ENCODE data around the gene TBCK. TPM values are rescaled to one million over a fixed set of nuclear protein-coding genes. Genes with fewer than 3 reads are reported as not detected.
"Not testable (repeated sequence)": the region's sequence is repeated elsewhere in the genome, so short reads cannot be mapped to it uniquely, and the experiment has no call there.

TBCK gene
- total RNA-seq, 2 experiments from 2014 or later: 20.2 to 22.0 TPM

GRCh38 chr4:106339431-106339830 lies 23.4 kb upstream of the TBCK start:
- H3K27me3 Mint-ChIP-seq: no peaks in the 10 kb centered on the region
- no peak overlapping the region for H3K27ac Mint-ChIP-seq
- intact Hi-C loops (cut with micrococcal nuclease): no loop called here
- H3K36me3 Mint-ChIP-seq: peaks cover 74% of the 10 kb centered on the region
- H3K4me1 Mint-ChIP-seq (ENCODE audit: low read depth): peaks cover 52% of the 10 kb centered on the region
- no peak for DNase-seq
- no peak overlapping the region for H3K4me3 Mint-ChIP-seq
- peaks cover 20% of the 10 kb centered on the region for H3K9me3 Mint-ChIP-seq
- POLR2A ChIA-PET: no interaction called here
- CTCF ChIA-PET: no interaction called here

- H3K4me1 Mint-ChIP-seq (ENCODE audit: low read depth): peaks cover 46% of the 10 kb centered on the region
- ChIA-PET POLR2A (no interaction called here), CTCF (no interaction called here)
- no peak for DNase-seq
- no peaks in the 10 kb centered on the region for H3K27me3 Mint-ChIP-seq
- intact Hi-C loops (cut with micrococcal nuclease): no loop called here
- H3K27ac Mint-ChIP-seq: no peak overlapping the region
- no peak overlapping the region for H3K4me3 Mint-ChIP-seq
- H3K9me3 Mint-ChIP-seq: peaks cover 20% of the 10 kb centered on the region
- H3K36me3 Mint-ChIP-seq: peaks cover 75% of the 10 kb centered on the region
Measured at GRCh38 chr4:106338671-106339070, 22.7 kb upstream of the TBCK start.

DNA sequence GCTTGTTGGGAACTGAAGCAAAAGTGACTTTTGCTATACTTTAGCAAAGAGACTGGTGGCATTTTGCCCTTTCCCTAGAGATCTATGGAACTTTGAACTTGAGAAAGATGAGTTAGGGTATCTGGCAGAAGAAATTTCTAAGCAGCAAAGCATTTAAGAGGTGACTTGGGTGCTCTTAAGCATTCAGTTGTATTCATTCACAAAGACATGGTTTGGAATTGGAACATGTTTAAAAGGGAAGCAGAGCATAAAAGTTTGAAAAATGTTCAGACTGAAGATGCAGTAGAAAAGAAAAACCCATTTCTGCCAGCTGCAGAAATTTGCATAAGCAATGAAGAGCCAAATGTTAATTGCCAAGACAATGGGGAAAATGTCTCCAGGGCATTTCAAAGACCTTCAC lies 21.9 kb upstream of the TBCK start:
- intact Hi-C loops (cut with micrococcal nuclease): no loop called here
- no peak for DNase-seq
- H3K9me3 Mint-ChIP-seq: peaks cover 20% of the 10 kb centered on the region
- POLR2A ChIA-PET: no interaction called here
- no peak overlapping the region for H3K4me3 Mint-ChIP-seq
- H3K36me3 Mint-ChIP-seq: peaks cover 79% of the 10 kb centered on the region
- CTCF ChIA-PET: no interaction called here
- peaks cover 42% of the 10 kb centered on the region for H3K4me1 Mint-ChIP-seq (ENCODE audit: low read depth)
- H3K27me3 Mint-ChIP-seq: no peaks in the 10 kb centered on the region
- H3K27ac Mint-ChIP-seq: no peak overlapping the region

GRCh38 chr4:106336618-106337017 lies 20.6 kb upstream of the TBCK start:
- Mint-ChIP-seq H3K36me3 (peaks cover 75% of the 10 kb centered on the region), H3K9me3 (peaks cover 20% of the 10 kb centered on the region), H3K4me1 (ENCODE audit: low read depth) (peaks cover 31% of the 10 kb centered on the region), H3K27me3 (no peaks in the 10 kb centered on the region), H3K27ac (no peak overlapping the region), H3K4me3 (no peak overlapping the region)
- DNase-seq: no peak
- CTCF ChIA-PET: no interaction called here
- intact Hi-C loops (cut with micrococcal nuclease): no loop called here
- POLR2A ChIA-PET: no interaction called here

- Mint-ChIP-seq H3K36me3 (peaks cover 70% of the 10 kb centered on the region), H3K27me3 (no peaks in the 10 kb centered on the region), H3K4me1 (ENCODE audit: low read depth) (peaks cover 16% of the 10 kb centered on the region), H3K9me3 (peaks cover 13% of the 10 kb centered on the region), H3K4me3 (no peak overlapping the region), H3K27ac (no peak overlapping the region)
- no peak for DNase-seq
- intact Hi-C loops (cut with micrococcal nuclease): no loop called here
- CTCF ChIA-PET: no interaction called here
- POLR2A ChIA-PET: no interaction called here
Measured at GRCh38 chr4:106334741-106335470, 18.9 kb upstream of the TBCK start.

- Mint-ChIP-seq H3K27ac (no peak overlapping the region), H3K4me1 (ENCODE audit: low read depth) (peaks cover 7% of the 10 kb centered on the region), H3K4me3 (no peak overlapping the region), H3K36me3 (peaks cover 64% of the 10 kb centered on the region), H3K9me3 (peaks cover 10% of the 10 kb centered on the region), H3K27me3 (no peaks in the 10 kb centered on the region)
- POLR2A ChIA-PET: no interaction called here
- intact Hi-C loops (cut with micrococcal nuclease): no loop called here
- no peak for DNase-seq
- CTCF ChIA-PET: interaction anchor here (0.6 kb wide), 1 partner anchor 52 kb away, joined by 3 read pairs; no protein-coding TSS in a partner anchor
Measured at GRCh38 chr4:106333186-106333585, 17.2 kb upstream of the TBCK start.

DNA sequence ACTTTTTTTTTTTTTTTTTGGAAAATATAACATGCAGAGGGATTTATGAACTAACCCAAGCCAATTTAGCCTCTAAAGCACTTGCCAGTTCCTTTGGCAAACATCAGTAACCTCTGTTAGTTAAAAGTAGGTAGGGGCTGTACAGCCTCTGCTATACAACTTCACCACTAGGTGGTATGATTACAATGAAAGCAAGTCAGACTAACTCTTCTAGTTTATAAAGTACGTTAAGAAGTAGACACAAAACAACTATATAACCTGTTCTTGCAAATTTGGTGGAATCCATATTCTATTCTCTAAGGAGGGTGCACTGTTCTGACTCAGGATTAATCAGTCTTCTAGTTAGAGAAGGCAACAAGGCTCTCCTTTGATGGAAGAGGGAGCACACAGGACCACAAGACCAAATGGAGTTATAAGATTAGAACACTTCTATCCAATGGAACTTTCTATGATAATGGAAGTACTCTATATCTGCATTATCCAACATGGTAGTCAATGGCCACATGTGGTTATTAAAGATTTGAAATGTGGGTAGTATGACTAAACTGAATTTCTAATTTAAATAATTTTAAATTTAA lies 13.1 kb upstream of the TBCK start:
- H3K27me3 Mint-ChIP-seq: no peaks in the 10 kb centered on the region
- ChIA-PET POLR2A (no interaction called here), CTCF (interaction anchor here (1.0 to 1.6 kb wide), 2 partner anchors 10 to 17 kb away, joined by 3 to 6 read pairs; no protein-coding TSS in a partner anchor)
- intact Hi-C loops (cut with micrococcal nuclease): loop anchor here (1.0 kb wide), 1 partner anchor 173 kb away; no protein-coding TSS in a partner anchor
- H3K4me1 Mint-ChIP-seq (ENCODE audit: low read depth): peaks cover 3% of the 10 kb centered on the region
- no peak overlapping the region for H3K27ac Mint-ChIP-seq
- no peak overlapping the region for H3K4me3 Mint-ChIP-seq
- no peak for DNase-seq
- H3K9me3 Mint-ChIP-seq: no peaks in the 10 kb centered on the region
- H3K36me3 Mint-ChIP-seq: peaks cover 42% of the 10 kb centered on the region

DNA sequence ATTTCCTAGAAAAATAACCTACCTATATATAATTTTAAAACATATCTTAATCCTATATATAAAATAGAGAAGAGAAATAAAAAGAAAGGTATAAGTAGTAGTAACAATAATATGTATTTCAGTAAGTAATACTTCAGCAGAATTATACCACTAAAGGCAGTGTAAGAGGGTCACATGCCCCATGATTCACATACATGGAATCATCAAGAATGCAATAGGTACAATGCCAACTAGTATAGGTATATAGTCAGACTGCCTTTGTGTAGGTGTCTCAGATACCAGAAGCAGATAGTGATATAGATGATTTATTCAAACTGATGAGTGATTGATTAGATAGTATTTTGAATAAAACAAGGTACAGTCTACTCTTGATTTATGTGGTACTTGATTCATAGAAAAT lies 9.8 kb upstream of the TBCK start:
- no peak overlapping the region for H3K4me3 Mint-ChIP-seq
- POLR2A ChIA-PET: no interaction called here
- no peaks in the 10 kb centered on the region for H3K27me3 Mint-ChIP-seq
- no peaks in the 10 kb centered on the region for H3K9me3 Mint-ChIP-seq
- intact Hi-C loops (cut with micrococcal nuclease): no loop called here
- H3K36me3 Mint-ChIP-seq: peaks cover 30% of the 10 kb centered on the region
- no peak for DNase-seq
- no peak overlapping the region for H3K27ac Mint-ChIP-seq
- H3K4me1 Mint-ChIP-seq (ENCODE audit: low read depth): peaks cover 18% of the 10 kb centered on the region
- CTCF ChIA-PET: no interaction called here

- DNase-seq: no peak
- peaks cover 27% of the 10 kb centered on the region for H3K4me1 Mint-ChIP-seq (ENCODE audit: low read depth)
- intact Hi-C loops (cut with micrococcal nuclease): no loop called here
- ChIA-PET POLR2A (no interaction called here), CTCF (no interaction called here)
- H3K27ac Mint-ChIP-seq: no peak overlapping the region
- H3K36me3 Mint-ChIP-seq: peaks cover 24% of the 10 kb centered on the region
- H3K27me3 Mint-ChIP-seq: no peaks in the 10 kb centered on the region
- H3K9me3 Mint-ChIP-seq: peaks cover 4% of the 10 kb centered on the region
- H3K4me3 Mint-ChIP-seq: no peak overlapping the region
Measured at GRCh38 chr4:106323119-106323518, 7.1 kb upstream of the TBCK start.

- H3K4me3 Mint-ChIP-seq; DNase-seq; H3K27me3 Mint-ChIP-seq; intact Hi-C loops (cut with micrococcal nuclease); POLR2A ChIA-PET; CTCF ChIA-PET; H3K27ac Mint-ChIP-seq; H3K9me3 Mint-ChIP-seq: not testable (repeated sequence)
- Mint-ChIP-seq H3K4me1 (ENCODE audit: low read depth) (peaks cover 28% of the 10 kb centered on the region), H3K36me3 (peaks cover 16% of the 10 kb centered on the region)
Measured at GRCh38 chr4:106321814-106322213, 5.8 kb upstream of the TBCK start.

DNA sequence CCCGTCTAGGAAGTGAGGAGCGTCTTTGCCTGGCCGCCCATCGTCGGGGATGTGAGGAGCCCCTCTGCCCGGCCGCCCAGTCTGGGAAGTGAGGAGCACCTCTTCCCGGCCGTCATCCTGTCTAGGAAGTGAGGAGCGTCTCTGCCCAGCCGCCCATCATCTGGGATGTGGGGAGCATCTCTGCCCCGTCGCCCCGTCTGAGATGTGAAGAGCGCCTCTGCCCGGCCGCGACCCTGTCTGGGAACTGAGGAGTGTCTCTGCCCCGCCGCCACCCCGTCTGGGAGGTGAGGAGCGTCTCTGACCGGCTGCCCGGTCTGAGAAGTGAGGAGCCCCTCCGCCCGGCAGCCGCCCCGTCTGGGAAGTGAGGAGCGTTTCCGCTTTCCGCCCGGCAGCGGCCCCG lies 5.2 kb upstream of the TBCK start:
- POLR2A ChIA-PET; intact Hi-C loops (cut with micrococcal nuclease): not testable (repeated sequence)

GRCh38 chr4:106320235-106320634 lies 4.2 kb upstream of the TBCK start:
- CTCF ChIA-PET: interaction anchor here (1.4 kb wide), 2 partner anchors 8 to 17 kb away, joined by 3 to 6 read pairs; no protein-coding TSS in a partner anchor
- no peak for DNase-seq
- peaks cover 16% of the 10 kb centered on the region for H3K36me3 Mint-ChIP-seq
- H3K9me3 Mint-ChIP-seq: peaks cover 4% of the 10 kb centered on the region
- POLR2A ChIA-PET: no interaction called here
- no peaks in the 10 kb centered on the region for H3K27me3 Mint-ChIP-seq
- H3K4me3 Mint-ChIP-seq: no peak overlapping the region
- intact Hi-C loops (cut with micrococcal nuclease): no loop called here
- H3K4me1 Mint-ChIP-seq (ENCODE audit: low read depth): peaks cover 29% of the 10 kb centered on the region
- H3K27ac Mint-ChIP-seq: no peak overlapping the region

More for the DNA sequence above, 5.2 kb upstream of the TBCK start:
- H3K27me3 Mint-ChIP-seq, DNase-seq, H3K27ac Mint-ChIP-seq, H3K4me3 Mint-ChIP-seq, H3K9me3 Mint-ChIP-seq, CTCF ChIA-PET: not testable (repeated sequence)
- peaks cover 16% of the 10 kb centered on the region for H3K36me3 Mint-ChIP-seq
- peaks cover 28% of the 10 kb centered on the region for H3K4me1 Mint-ChIP-seq (ENCODE audit: low read depth)

DNA sequence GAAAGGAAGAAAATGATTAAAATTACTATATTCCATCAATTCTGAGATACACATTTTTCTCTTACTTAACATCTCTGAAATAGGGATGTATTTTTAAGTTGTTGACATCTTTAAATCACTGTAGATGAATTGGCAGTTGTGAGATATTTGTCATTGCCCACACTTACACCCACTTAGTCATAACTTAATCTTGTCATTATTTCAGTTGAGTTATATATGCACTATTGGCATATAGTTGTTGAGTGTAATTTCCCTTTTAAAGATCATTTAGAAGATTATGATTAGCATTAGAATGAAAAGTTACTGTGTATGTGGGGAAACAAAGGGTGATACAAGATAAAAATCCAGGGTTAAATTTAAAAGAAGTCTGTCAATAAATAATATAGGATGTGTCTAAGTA lies 2.5 kb upstream of the TBCK start:
- no peak overlapping the region for H3K27ac Mint-ChIP-seq
- intact Hi-C loops (cut with micrococcal nuclease): loop anchor here (5.0 kb wide), 2 partner anchors 846 to 1171 kb away; partner anchors contain the start of genes PPA2 and TET2
- H3K4me1 Mint-ChIP-seq (ENCODE audit: low read depth): peaks cover 42% of the 10 kb centered on the region
- H3K9me3 Mint-ChIP-seq: peaks cover 4% of the 10 kb centered on the region
- CTCF ChIA-PET: no interaction called here
- peaks cover 16% of the 10 kb centered on the region for H3K36me3 Mint-ChIP-seq
- DNase-seq: no peak
- H3K27me3 Mint-ChIP-seq: no peaks in the 10 kb centered on the region
- POLR2A ChIA-PET: no interaction called here
- H3K4me3 Mint-ChIP-seq: no peak overlapping the region
